ENCODE data around the gene RMND1. TPM values are rescaled to one million over a fixed set of nuclear protein-coding genes. Genes with fewer than 3 reads are reported as not detected.

RMND1 gene, protein sequence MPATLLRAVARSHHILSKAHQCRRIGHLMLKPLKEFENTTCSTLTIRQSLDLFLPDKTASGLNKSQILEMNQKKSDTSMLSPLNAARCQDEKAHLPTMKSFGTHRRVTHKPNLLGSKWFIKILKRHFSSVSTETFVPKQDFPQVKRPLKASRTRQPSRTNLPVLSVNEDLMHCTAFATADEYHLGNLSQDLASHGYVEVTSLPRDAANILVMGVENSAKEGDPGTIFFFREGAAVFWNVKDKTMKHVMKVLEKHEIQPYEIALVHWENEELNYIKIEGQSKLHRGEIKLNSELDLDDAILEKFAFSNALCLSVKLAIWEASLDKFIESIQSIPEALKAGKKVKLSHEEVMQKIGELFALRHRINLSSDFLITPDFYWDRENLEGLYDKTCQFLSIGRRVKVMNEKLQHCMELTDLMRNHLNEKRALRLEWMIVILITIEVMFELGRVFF
- total RNA-seq (2014; rRNA removed; shearing (Covaris generic)) = 22.6 and 26.5 TPM in 2 replicates

DNA sequence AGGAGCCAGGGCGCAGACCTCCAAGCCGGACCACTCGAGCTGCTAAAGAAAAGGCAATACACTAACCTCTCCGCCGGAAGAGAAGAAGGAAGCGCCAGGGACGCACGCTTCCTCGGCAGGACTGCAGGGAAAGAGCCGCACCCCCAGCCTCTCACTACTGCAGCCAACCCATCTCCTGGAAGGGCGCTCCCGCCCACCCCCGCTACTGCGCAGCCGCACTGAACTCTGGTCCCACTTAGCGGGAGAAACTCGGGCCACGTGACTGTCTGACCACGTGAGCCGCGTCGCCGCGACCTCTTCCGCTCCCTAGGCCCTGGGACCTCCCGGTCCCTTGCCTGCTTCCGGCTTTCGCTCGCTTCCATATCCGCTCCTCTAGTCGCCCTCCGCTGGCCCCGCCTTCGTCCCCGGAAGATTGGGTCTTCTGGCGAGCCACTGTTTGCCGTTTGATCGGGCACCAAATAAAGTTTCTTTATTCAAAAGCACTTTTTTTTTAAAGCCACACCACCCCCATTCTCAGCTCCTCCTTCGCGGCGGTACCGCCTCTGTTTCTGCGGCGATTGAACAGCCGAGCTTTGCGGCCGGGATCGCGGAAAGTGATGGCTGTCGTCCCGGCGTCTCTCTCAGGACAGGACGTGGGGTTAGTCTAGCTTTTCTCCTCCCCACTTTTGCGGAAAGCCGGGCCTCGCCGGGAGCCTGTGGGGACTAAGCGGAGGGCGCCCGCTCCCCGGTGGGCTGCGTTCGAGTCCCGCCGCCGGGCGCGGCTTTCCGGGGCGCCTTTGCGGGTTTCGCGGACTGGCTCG is at the start of gene RMND1:
Gene RMND1, minus strand, starts transcription at position 177 of the 800 bp plus-strand sequence. CDS start 6,315 bp downstream, outside the sequence.
- DNase-seq = peak; percentile 97
- no peaks in the 10 kb centered on the region for H3K27me3 ChIP-seq (ENCODE audit: control insufficient read depth, insufficient read depth, low read length)

GRCh38 chr6:151499551-151499950 is 47.6 kb upstream of the RMND1 start:
- H3K36me3 ChIP-seq (replicated peaks; ENCODE audit: control insufficient read depth, insufficient read depth, low read length) = no peaks in the 10 kb centered on the region
- no peak overlapping the region for H3K4me3 ChIP-seq (ENCODE audit: insufficient read depth, low read depth, low read length)
- no peak for DNase-seq
- H3K27me3 ChIP-seq (ENCODE audit: control insufficient read depth, insufficient read depth, low read length) = peaks cover 9% of the 10 kb centered on the region

More for the DNA sequence above, at the start of gene RMND1:
- Histone ChIP-seq H3K36me3 (replicated peaks; ENCODE audit: control insufficient read depth, insufficient read depth, low read length) (no peaks in the 10 kb centered on the region), H3K4me3 (ENCODE audit: insufficient read depth, low read depth, low read length) (peak within 1 kb of the TSS; percentile 83)

GRCh38 chr6:151498327-151498726 is 46.4 kb upstream of the RMND1 start:
- Histone ChIP-seq H3K27me3 (ENCODE audit: control insufficient read depth, insufficient read depth, low read length) (peaks cover 22% of the 10 kb centered on the region), H3K36me3 (replicated peaks; ENCODE audit: control insufficient read depth, insufficient read depth, low read length) (no peaks in the 10 kb centered on the region), H3K4me3 (ENCODE audit: insufficient read depth, low read depth, low read length) (no peak overlapping the region)
- DNase-seq = no peak

DNA sequence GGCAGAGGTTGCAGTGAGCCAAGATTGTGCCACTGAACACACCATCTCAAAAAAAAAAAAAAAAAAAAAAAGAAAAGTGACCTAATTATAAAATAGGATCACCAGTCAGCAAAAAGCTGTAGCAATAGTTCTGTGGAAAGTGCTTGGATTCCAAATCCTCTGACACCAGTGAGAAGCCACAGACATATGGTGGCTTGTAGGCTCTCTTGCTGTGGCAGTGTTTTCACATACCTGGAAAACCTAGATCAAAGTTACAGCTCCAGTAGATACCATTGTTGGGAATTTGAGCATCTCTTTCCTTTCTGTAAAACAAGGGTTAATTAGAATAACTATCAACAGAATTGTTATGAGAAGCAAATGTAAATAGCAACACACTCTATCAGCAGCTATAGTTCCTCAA is 46.0 kb upstream of the RMND1 start:
- Histone ChIP-seq H3K36me3 (replicated peaks; ENCODE audit: control insufficient read depth, insufficient read depth, low read length) (no peaks in the 10 kb centered on the region), H3K27me3 (ENCODE audit: control insufficient read depth, insufficient read depth, low read length) (peaks cover 26% of the 10 kb centered on the region), H3K4me3 (ENCODE audit: insufficient read depth, low read depth, low read length) (no peak overlapping the region)
- no peak for DNase-seq

GRCh38 chr6:151495380-151495779 is 43.5 kb upstream of the RMND1 start:
- no peak for DNase-seq
- H3K4me3 ChIP-seq (ENCODE audit: insufficient read depth, low read depth, low read length) = no peak overlapping the region
- no peaks in the 10 kb centered on the region for H3K36me3 ChIP-seq (replicated peaks; ENCODE audit: control insufficient read depth, insufficient read depth, low read length)
- H3K27me3 ChIP-seq (ENCODE audit: control insufficient read depth, insufficient read depth, low read length) = peaks cover 29% of the 10 kb centered on the region

- H3K27me3 ChIP-seq (ENCODE audit: control insufficient read depth, insufficient read depth, low read length) = peaks cover 29% of the 10 kb centered on the region
Observed at GRCh38 chr6:151494936-151495320, 43.0 kb upstream of the RMND1 start.

GRCh38 chr6:151494235-151494935 is 42.5 kb upstream of the RMND1 start:
- Histone ChIP-seq H3K36me3 (replicated peaks; ENCODE audit: control insufficient read depth, insufficient read depth, low read length) (no peaks in the 10 kb centered on the region), H3K27me3 (ENCODE audit: control insufficient read depth, insufficient read depth, low read length) (peaks cover 29% of the 10 kb centered on the region), H3K4me3 (ENCODE audit: insufficient read depth, low read depth, low read length) (peak overlapping the region; percentile 66)
- DNase-seq = no peak

More at GRCh38 chr6:151494936-151495320, 43.0 kb upstream of the RMND1 start:
- Histone ChIP-seq H3K4me3 (ENCODE audit: insufficient read depth, low read depth, low read length) (peak overlapping the region; percentile 66), H3K36me3 (replicated peaks; ENCODE audit: control insufficient read depth, insufficient read depth, low read length) (no peaks in the 10 kb centered on the region)
- peak; percentile 9 for DNase-seq

- peak within 1 kb of the TSS; percentile 66 for H3K4me3 ChIP-seq (ENCODE audit: insufficient read depth, low read depth, low read length)
- peaks cover 29% of the 10 kb centered on the region for H3K27me3 ChIP-seq (ENCODE audit: control insufficient read depth, insufficient read depth, low read length)
- H3K36me3 ChIP-seq (replicated peaks; ENCODE audit: control insufficient read depth, insufficient read depth, low read length) = no peaks in the 10 kb centered on the region
- peak; percentile 83 for DNase-seq
Observed at GRCh38 chr6:151493804-151494234, 41.9 kb upstream of the RMND1 start, which contains the start of gene CCDC170. CCDC170 (plus strand) TSS chr6:151494017; CDS start chr6:151494129, 112 bp downstream.

- Histone ChIP-seq H3K4me3 (ENCODE audit: insufficient read depth, low read depth, low read length) (peak overlapping the region; percentile 66), H3K36me3 (replicated peaks; ENCODE audit: control insufficient read depth, insufficient read depth, low read length) (no peaks in the 10 kb centered on the region), H3K27me3 (ENCODE audit: control insufficient read depth, insufficient read depth, low read length) (peaks cover 29% of the 10 kb centered on the region)
- no peak for DNase-seq
Observed at GRCh38 chr6:151493161-151493803, 41.4 kb upstream of the RMND1 start.

GRCh38 chr6:151490996-151491395 is 39.1 kb upstream of the RMND1 start:
- H3K27me3 ChIP-seq (ENCODE audit: control insufficient read depth, insufficient read depth, low read length) = peaks cover 29% of the 10 kb centered on the region
- no peaks in the 10 kb centered on the region for H3K36me3 ChIP-seq (replicated peaks; ENCODE audit: control insufficient read depth, insufficient read depth, low read length)
- no peak for DNase-seq
- H3K4me3 ChIP-seq (ENCODE audit: insufficient read depth, low read depth, low read length) = no peak overlapping the region

- Histone ChIP-seq H3K27me3 (ENCODE audit: control insufficient read depth, insufficient read depth, low read length) (peaks cover 6% of the 10 kb centered on the region), H3K36me3 (replicated peaks; ENCODE audit: control insufficient read depth, insufficient read depth, low read length) (no peaks in the 10 kb centered on the region), H3K4me3 (ENCODE audit: insufficient read depth, low read depth, low read length) (no peak overlapping the region)
- no peak for DNase-seq
Observed at GRCh38 chr6:151488226-151488625, 36.3 kb upstream of the RMND1 start.

GRCh38 chr6:151483994-151484393 is 32.1 kb upstream of the RMND1 start:
- no peak overlapping the region for H3K4me3 ChIP-seq (ENCODE audit: insufficient read depth, low read depth, low read length)
- H3K27me3 ChIP-seq (ENCODE audit: control insufficient read depth, insufficient read depth, low read length) = no peaks in the 10 kb centered on the region
- no peaks in the 10 kb centered on the region for H3K36me3 ChIP-seq (replicated peaks; ENCODE audit: control insufficient read depth, insufficient read depth, low read length)
- no peak for DNase-seq

DNA sequence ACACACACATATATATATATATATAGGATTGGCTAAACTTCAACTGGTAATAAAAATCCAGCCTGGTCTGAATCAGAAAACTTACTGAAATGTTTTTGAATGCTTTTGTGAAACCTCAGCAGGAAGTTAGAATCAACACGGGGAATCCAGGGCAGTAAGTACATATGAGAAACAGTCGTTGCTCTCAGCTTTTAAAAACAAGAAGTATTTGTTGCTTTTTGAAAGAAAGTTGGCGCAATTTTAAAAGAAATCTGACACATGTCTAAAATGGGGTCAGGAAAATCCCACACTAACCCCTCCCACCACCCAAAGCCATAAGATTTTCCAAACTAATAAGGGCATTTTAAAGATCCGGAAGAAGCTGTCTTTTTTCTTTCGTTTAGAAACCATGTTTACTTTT is 30.4 kb upstream of the RMND1 start:
- DNase-seq = no peak
- Histone ChIP-seq H3K27me3 (ENCODE audit: control insufficient read depth, insufficient read depth, low read length) (no peaks in the 10 kb centered on the region), H3K36me3 (replicated peaks; ENCODE audit: control insufficient read depth, insufficient read depth, low read length) (no peaks in the 10 kb centered on the region), H3K4me3 (ENCODE audit: insufficient read depth, low read depth, low read length) (no peak overlapping the region)

GRCh38 chr6:151481786-151482185 is 29.9 kb upstream of the RMND1 start:
- H3K4me3 ChIP-seq (ENCODE audit: insufficient read depth, low read depth, low read length) = no peak overlapping the region
- H3K36me3 ChIP-seq (replicated peaks; ENCODE audit: control insufficient read depth, insufficient read depth, low read length) = no peaks in the 10 kb centered on the region
- no peak for DNase-seq
- H3K27me3 ChIP-seq (ENCODE audit: control insufficient read depth, insufficient read depth, low read length) = no peaks in the 10 kb centered on the region
